Transverse colon (tissue), 3 donors: ENCODE results near the gene C4BPA.

Experiments used
- EP300 ChIP-seq: sonication (generic); formaldehyde crosslinking; IDR thresholded peaks from one replicate; pipeline ENCODE4 v1.6.1; 2017; ENCODE audit warnings: antibody characterized with exemption, low read depth
- POLR2AphosphoS5 ChIP-seq, 3 donors: sonication (generic); formaldehyde crosslinking; IDR thresholded peaks; one replicate each; pipeline ENCODE4 v1.6.1; 2016; ENCODE audit warnings: antibody characterized with exemption in 3 of 3

GRCh38 chr1:207173396-207173795 lies 69.4 kb downstream of the C4BPA start:
- TF ChIP-seq POLR2AphosphoS5 (IDR thresholded peaks at IDR 0.05) (no peak), EP300 (no peak)
